HG03196 (cell line): ENCODE data around the gene ACLY.
"Not testable (repeated sequence)": the region's sequence is repeated elsewhere in the genome, so short reads cannot be mapped to it uniquely, and the experiment has no call there.

ENCODE experiments used
- ATAC-seq: cut with Tn5 transposase; IDR thresholded peaks from one replicate; pipeline ENCODE4 v1.9.1; 2021; ENCODE audit not compliant: unreplicated experiment

The ACLY gene

DNA sequence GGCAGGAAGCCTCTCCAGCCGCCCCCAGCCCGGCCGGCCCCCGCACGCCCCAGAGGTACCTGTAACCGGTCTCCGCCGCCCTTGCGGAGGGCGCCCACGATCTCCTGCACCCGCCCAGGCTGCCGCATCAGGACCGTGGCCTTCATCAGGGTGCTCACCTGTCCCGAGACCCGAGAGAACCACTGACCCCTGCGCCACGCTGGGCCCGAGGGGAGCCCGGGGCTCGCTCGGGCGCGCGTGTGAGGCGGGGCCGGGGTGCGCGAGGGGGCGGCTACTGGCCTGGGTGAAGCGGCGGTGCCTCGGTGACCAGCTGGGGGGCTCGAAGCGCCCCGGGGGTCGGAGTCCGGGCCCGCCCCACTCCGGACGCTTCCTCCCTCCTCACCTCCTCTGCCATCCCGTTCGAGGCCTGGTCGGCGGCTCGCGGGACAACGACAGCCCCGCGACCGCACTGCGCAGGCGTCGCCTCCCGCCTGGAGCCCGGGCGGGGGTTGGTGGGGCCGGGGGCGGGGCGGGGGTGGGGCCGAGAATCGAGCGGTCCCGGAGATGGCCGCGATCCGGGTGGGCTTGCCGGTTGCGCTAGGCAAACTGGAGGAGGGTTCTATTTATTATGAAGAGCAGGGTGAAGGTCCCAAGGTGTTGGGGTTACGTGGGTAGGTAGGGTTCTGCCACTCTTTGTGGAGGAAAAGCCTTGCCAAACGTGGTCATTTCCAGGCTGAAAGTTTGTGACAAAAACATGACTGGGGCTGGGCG is 82.8 kb downstream of the ACLY start, which contains the start of gene NT5C3B:
NT5C3B (minus strand) TSS at position 433 of the 750 bp plus-strand sequence; CDS start at position 394, 39 bp downstream.
- ATAC-seq, result peak; percentile 55

DNA sequence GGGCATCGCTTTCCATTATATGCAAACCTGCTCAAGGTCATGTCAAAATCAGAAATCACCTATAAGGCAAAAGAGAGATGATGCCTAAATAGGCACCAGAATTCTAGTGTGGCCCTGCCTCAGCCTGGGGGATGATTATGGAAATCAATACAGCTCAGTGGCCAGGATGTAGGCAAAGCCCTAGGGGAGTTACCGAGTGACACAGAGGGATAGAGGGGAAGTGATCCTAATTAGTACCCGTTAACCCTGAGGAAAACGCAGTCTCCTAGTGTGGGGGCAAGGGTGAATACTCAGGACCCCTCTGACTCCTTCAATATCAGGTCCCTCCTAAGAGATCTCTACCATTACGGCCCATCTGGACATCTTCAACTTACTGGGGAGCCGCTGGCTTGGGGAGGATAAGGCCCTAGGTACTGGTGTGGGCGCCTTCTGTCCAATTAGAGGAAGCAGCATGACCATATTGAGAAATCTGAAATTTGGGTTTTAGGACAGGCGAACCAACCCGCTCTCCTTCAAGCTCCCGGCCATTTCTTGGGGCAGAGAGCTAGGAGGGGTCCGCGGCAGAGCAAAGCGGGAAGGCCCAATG is 83.4 kb downstream of the ACLY start:
- ATAC-seq, result no peak

DNA sequence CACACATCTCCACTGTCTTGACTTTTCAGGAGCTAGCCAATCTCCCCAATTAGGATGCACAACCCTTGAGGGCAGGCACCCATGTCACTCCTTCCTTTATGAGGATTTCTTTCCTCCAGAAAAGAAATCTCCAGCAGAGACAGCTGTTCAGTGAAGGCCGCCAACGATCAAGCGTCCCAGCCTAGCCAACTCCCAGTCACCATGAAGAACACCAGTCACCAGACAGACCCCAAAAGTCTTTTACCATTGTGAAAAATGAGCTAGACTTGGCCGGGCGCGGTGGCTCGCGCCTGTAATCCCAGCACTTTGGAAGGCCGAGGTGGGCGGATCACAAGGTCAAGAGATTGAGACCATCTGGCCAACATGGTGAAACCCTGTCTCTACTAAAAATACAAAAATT is 88.8 kb downstream of the ACLY start:
- ATAC-seq, result not testable (repeated sequence)

DNA sequence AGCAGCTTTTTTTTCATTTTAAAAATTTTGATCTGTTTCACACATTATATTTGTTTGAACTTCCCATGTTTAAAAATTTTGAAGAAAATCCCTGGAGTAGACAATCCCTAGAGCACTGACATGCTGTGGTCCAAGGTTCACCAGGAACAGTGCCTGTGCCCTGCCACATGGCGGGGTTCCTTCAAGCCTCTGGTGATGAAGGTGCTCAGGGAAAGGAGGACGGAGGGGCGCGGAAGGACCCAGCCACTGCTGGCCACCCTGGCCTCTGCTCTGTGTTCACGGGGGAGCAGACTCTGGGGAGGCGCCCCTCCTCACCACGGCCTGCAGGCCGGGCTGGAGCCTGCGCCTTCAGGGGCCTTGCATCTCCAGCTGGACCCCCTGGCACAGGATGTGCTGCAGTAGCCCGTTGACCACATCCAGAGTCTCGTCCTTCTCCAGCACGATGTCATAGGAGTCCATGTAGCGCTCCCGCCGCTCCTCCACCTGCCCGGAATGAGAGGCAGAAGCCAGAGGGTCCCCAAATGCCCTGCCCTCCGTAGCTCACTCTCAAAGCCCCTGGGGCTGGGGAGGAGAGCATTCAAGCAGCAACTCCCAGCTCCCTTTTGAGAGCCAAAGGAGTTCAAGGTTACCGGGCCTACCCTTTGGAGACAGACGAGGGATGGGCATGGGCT is 93.4 kb downstream of the ACLY start:
- ATAC-seq, result no peak

DNA sequence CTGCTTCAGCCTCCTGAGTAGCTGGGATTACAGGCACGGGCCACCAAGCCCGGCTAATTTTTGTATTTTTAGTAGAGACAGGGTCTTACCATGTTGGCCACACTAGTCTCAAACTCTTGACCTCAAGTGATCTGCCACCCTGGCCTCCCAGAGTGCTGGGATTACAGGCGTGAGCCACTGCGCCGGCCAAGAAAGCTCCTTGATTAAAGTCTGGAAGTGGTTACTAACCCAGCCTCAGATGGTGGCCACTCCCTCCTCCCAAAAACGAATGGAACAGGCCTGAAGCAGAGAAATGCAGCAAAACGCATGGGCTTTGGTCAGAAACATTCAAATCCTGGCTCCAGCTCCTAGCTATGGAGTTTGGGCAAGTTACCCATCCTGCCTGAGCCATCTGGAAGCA is 94.7 kb downstream of the ACLY start:
- ATAC-seq, result no peak

DNA sequence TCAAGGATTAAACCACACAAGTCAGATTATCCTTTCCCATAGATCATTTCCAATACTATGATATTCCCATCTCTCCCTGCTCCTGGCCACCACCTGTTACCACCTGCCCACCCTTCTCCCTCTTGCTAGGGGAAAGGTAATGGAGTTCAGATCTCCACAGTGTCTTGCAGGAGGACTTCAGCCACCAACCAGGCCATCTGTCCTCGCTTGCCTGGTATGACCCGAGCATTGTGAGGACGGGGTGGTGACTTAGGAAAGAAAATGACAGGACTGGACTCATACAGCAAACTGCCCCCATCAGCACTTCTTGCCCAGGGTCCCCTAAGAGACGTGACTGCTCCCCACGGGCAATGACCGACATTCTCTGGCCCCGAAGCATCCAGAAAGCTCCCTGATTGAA is 95.2 kb downstream of the ACLY start:
- ATAC-seq, result no peak

DNA sequence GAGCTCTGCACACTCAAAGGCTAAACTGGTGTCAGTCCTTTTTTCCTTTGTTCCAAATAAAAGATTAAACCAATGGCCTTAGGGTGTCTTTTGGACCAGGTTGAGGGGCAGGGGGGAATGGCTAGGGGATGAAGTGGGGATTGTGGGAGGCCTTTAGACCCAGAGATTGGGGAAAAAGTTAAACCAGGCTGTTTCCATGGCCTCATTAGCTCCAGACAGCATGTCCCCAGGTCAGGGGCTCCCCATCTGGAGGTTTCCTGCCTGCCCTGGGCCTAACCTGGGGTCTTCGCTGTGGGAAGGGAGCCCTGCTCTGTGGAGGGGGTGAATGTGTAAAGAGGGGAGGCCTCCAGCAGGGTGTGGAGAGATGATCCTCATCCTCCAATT is 95.6 kb downstream of the ACLY start:
- no peak for ATAC-seq

DNA sequence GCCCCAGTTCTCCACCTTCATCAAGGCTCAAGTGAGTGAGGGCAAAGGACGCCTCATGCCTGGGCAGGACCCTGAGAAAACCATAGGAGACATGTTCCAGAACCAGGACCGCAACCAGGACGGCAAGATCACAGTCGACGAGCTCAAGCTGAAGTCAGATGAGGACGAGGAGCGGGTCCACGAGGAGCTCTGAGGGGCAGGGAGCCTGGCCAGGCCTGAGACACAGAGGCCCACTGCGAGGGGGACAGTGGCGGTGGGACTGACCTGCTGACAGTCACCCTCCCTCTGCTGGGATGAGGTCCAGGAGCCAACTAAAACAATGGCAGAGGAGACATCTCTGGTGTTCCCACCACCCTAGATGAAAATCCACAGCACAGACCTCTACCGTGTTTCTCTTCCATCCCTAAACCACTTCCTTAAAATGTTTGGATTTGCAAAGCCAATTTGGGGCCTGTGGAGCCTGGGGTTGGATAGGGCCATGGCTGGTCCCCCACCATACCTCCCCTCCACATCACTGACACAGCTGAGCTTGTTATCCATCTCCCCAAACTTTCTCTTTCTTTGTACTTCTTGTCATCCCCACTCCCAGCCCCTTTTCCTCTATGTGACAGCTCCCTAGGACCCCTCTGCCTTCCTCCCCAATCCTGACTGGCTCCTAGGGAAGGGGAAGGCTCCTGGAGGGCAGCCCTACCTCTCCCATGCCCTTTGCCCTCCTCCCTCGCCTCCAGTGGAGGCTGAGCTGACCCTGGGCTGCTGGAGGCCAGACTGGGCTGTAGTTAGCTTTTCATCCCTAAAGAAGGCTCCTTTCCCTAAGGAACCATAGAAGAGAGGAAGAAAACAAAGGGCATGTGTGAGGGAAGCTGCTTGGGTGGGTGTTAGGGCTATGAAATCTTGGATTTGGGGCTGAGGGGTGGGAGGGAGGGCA is 96.3 kb downstream of the ACLY start:
- no peak for ATAC-seq

DNA sequence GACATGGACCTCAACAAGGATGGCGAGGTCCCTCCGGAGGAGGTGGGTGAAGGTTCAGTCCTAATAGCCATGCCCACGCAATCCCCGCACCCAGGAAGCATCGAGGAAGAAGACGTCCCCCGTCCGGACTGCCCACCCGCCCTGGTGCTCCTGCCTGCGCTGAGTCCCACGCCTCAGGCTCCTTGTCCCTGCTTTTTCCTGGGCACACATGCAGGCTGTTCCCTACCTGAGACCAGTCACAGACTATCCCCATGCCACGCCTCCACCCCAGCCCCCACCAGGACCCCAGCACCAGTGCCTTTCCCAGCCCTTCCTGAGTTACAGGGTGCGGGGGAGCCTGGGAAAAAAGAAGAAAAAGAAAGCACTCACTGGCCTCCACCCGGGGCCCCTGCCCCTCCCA is 97.0 kb downstream of the ACLY start:
- ATAC-seq, result no peak

DNA sequence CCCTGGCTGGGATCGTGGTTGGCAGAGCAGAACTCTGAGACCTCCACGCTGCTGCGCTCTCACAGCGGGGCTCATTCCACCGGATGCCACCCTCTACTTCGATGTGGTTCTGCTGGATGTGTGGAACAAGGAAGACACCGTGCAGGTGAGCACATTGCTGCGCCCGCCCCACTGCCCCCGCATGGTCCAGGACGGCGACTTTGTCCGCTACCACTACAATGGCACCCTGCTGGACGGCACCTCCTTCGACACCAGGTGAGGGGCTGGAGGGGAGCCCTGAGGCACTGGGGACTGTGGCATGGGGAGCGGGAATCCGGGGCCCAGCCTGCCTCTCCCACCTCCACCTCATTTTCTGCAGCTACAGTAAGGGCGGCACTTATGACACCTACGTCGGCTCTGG is 100.7 kb downstream of the ACLY start:
- ATAC-seq, result no peak
